A549 (cell line): Measurements from ENCODE around the gene NOSIP. TPM values are rescaled to one million over a fixed set of nuclear protein-coding genes. Genes with fewer than 3 reads are reported as not detected.
A peak's percentile ranks its signal among the peaks of the same experiment; 100 is the strongest.

Source experiments
- ATAC-seq, 2 experiments: fragments of 200-7000 bp in 1 of 2; fragments of >200 bp in 1 of 2; cut with Nextera tagmentation in 1 of 2; cut with Tn5 transposase in 1 of 2; 3 replicates each; pipeline versions ENCODE4 v1.8.0 to v1.9.1; 2018 to 2020; ENCODE audit warnings: mild to moderate bottlenecking in 1 of 2, moderate library complexity in 1 of 2
- CTCF ChIA-PET: fragments of 300-600 bp; sonication (Branson Sonifier 250); formaldehyde crosslinking; extraction: SDS; loops from one replicate; lab custom pipeline; 2021; ENCODE audit warnings: antibody characterized with exemption, inconsistent platforms; lab: Yijun Ruan, JAX
- POLR2A ChIA-PET: fragments of 350-600 bp; formaldehyde crosslinking; extraction: SDS; loops from one replicate; lab custom pipeline; 2021; ENCODE audit warnings: antibody characterized with exemption, inconsistent platforms; lab: Yijun Ruan, JAX
- DNase-seq, 2 experiments: peaks; one replicate each; pipeline versions ENCODE4 v3.0.0 to v3.0.0-alpha.2; 2011 to 2016; ENCODE audit warnings: low read depth in 1 of 2, low spot score in 1 of 2
- FAIRE-seq: peaks from 2 replicates; lab custom pipeline; 2011; peaks lifted over from hg19 to GRCh38; lab: Jason Lieb, UNC
- H3K27ac ChIP-seq, 2 experiments: fragments of >200 bp; sonication (Bioruptor Twin); formaldehyde crosslinking; 3 replicates each; pipeline ENCODE4 v1.5.1; 2016 to 2017
- H3K4me1 ChIP-seq: fragments of >200 bp; sonication (Bioruptor Twin); formaldehyde crosslinking; 3 replicates; pipeline ENCODE4 v1.6.1; 2016
- H3K4me2 ChIP-seq: fragments of >200 bp; sonication (Bioruptor Twin); formaldehyde crosslinking; 3 replicates; pipeline ENCODE4 v1.6.1; 2016
- H3K4me3 ChIP-seq: fragments of >200 bp; sonication (Bioruptor Twin); formaldehyde crosslinking; 3 replicates; pipeline ENCODE4 v1.5.1; 2016
- H3K9me3 ChIP-seq: fragments of >200 bp; sonication (Bioruptor Twin); formaldehyde crosslinking; 3 replicates; pipeline ENCODE4 v1.6.1; 2016
- BHLHE40 ChIP-seq: IDR thresholded peaks from 2 replicates; pipeline ENCODE4 v1.6.1; 2012; ENCODE audit warnings: low read depth, low read length, inconsistent platforms
- CHD2 ChIP-seq: fragments of 150-350 bp; IDR thresholded peaks from 2 replicates; pipeline ENCODE4 v1.6.1; 2014; ENCODE audit warnings: low read length; ENCODE audit not compliant: partially characterized antibody
- ESRRA ChIP-seq: fragments of 150-350 bp; IDR thresholded peaks from 2 replicates; pipeline ENCODE4 v1.6.1; 2014; ENCODE audit warnings: mild to moderate bottlenecking, low read length, borderline replicate concordance
- FOXS1 ChIP-seq: fragments of 250-450 bp; sonication (Bioruptor Pico); IDR thresholded peaks from 2 replicates; pipeline ENCODE4 v1.5.0; 2020; ENCODE audit warnings: mild to moderate bottlenecking, moderate library complexity
- GATA3 ChIP-seq: IDR thresholded peaks from 2 replicates; pipeline ENCODE4 v1.6.1; 2012; ENCODE audit warnings: borderline replicate concordance
- HDAC2 ChIP-seq: fragments of 200-600 bp; sonication (generic); IDR thresholded peaks from 2 replicates; pipeline ENCODE4 v1.6.1; 2016
- HOXB5 ChIP-seq: fragments of 250-450 bp; sonication (Bioruptor Pico); IDR thresholded peaks from 2 replicates; pipeline ENCODE4 v1.5.0; 2020; ENCODE audit warnings: mild to moderate bottlenecking, moderate library complexity
- JUN ChIP-seq, 2 experiments: fragments of >200 bp; sonication (Bioruptor Twin); formaldehyde crosslinking; IDR thresholded peaks; 2 replicates in 1 of 2; 3 replicates in 1 of 2; pipeline ENCODE4 v1.6.1; 2016 to 2017
- KDM5A ChIP-seq: fragments of 200-600 bp; sonication (generic); IDR thresholded peaks from 2 replicates; pipeline ENCODE4 v1.6.1; 2016; ENCODE audit warnings: antibody characterized with exemption, mild to moderate bottlenecking
- MAZ ChIP-seq: fragments of 150-350 bp; IDR thresholded peaks from 2 replicates; pipeline ENCODE4 v1.6.1; 2014; ENCODE audit warnings: antibody characterized with exemption, low read depth, low read length, borderline replicate concordance
- NPAS2 ChIP-seq: fragments of 250-450 bp; sonication (Bioruptor Pico); IDR thresholded peaks from 2 replicates; pipeline ENCODE4 v1.8.0; 2022; ENCODE audit warnings: mild to moderate bottlenecking, moderate library complexity, borderline replicate concordance
- NR3C1 ChIP-seq: fragments of >200 bp; sonication (Bioruptor Twin); formaldehyde crosslinking; IDR thresholded peaks from 3 replicates; pipeline ENCODE4 v1.6.1; 2017
- PHF8 ChIP-seq: fragments of 200-600 bp; sonication (generic); IDR thresholded peaks from 2 replicates; pipeline ENCODE4 v1.6.1; 2016; ENCODE audit warnings: low read depth, mild to moderate bottlenecking, antibody characterized with exemption, moderate library complexity, borderline replicate concordance
- RNF2 ChIP-seq: fragments of 200-600 bp; sonication (generic); IDR thresholded peaks from 2 replicates; pipeline ENCODE4 v1.6.1; 2016; ENCODE audit warnings: low read depth, mild to moderate bottlenecking, antibody characterized with exemption, moderate library complexity, borderline replicate concordance
- SREBF2 ChIP-seq: fragments of 450-650 bp; IDR thresholded peaks from 2 replicates; pipeline ENCODE4 v1.6.1; 2014; ENCODE audit warnings: mild to moderate bottlenecking, moderate library complexity
- ZFP36 ChIP-seq: fragments of 450-650 bp; IDR thresholded peaks from 2 replicates; pipeline ENCODE4 v1.6.1; 2014; ENCODE audit warnings: borderline replicate concordance; ENCODE audit not compliant: partially characterized antibody
- WGBS: methylation state at CpG from one replicate; pipeline ENCODE4 v1.1.6; 2017; ENCODE audit errors: missing lambda C conversion rate; 5-methylcytosine and 5-hydroxymethylcytosine counted together
- polyA plus RNA-seq, 4 experiments: library from polyadenylated mRNA; depleted of rRNA in 3 of 4; stranded (reverse); fragments of >200 nt; fragmentation: RNase III in 1 of 4; extraction: RNeasy Plus Mini Kit Qiagen cat#74134 plus additional on column Dnase treatment in 1 of 4; gene quantifications; 2 replicates in 3 of 4; 3 replicates in 1 of 4; pipeline ENCODE4 v1.2.3, GENCODE V29; 2011 to 2017
- TF ChIP-seq, protein P1 (sequence below): IDR thresholded peaks from 2 replicates; pipeline ENCODE4 v1.6.1; 2012; ENCODE audit warnings: low read depth, borderline replicate concordance
- TF ChIP-seq, protein P2 (sequence below): fragments of >200 bp; sonication (Bioruptor Twin); formaldehyde crosslinking; IDR thresholded peaks from 3 replicates; pipeline ENCODE4 v1.6.1; 2016
- TF ChIP-seq, protein P3 (sequence below): fragments of 250-450 bp; sonication (Bioruptor Pico); IDR thresholded peaks from 2 replicates; pipeline ENCODE4 v1.5.0; 2021; ENCODE audit warnings: mild to moderate bottlenecking, moderate library complexity, borderline replicate concordance
- TF ChIP-seq, protein P4 (sequence below): fragments of 250-450 bp; sonication (Bioruptor Pico); IDR thresholded peaks from 2 replicates; pipeline ENCODE4 v1.5.0; 2020; ENCODE audit warnings: low read depth, mild to moderate bottlenecking, moderate library complexity
- TF ChIP-seq, protein P5 (sequence below): fragments of 200-600 bp; sonication (generic); IDR thresholded peaks from 2 replicates; pipeline ENCODE4 v1.6.1; 2016; ENCODE audit warnings: antibody characterized with exemption, mild to moderate bottlenecking, moderate library complexity

The NOSIP gene
- polyA plus RNA-seq, 2 of the 4 experiments (the other 2 are of a cell fraction) = 49.0 to 101 TPM

DNA sequence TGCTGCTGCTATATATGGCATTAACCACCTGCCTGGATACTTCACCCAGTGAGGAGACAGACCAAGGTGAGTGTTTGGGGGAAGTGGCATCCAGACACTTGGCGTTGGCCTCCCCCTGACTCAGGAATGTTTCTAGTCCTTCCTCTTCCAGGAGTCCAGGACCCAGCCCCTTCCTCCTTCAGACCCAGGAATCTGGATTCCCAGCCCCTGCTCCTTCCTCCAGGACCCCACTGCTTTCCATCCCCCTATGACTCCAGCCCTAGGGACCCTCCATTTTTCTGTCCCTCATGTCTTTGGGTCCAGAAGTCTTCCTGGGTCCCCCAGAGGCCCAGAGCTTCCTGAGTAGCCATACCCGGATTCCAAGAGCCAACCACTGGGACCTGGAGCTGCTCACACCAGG, 2.9 kb upstream of the NOSIP start:
- no peak overlapping the region for H3K4me3 ChIP-seq
- no peak for TF ChIP-seq SREBF2
- no peak for TF ChIP-seq HDAC2
- TF ChIP-seq MAZ = no peak
- TF ChIP-seq HOXB5 (CRISPR knock-in tag) = no peak
- TF ChIP-seq, protein P1, sequence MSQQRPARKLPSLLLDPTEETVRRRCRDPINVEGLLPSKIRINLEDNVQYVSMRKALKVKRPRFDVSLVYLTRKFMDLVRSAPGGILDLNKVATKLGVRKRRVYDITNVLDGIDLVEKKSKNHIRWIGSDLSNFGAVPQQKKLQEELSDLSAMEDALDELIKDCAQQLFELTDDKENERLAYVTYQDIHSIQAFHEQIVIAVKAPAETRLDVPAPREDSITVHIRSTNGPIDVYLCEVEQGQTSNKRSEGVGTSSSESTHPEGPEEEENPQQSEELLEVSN = no peak
- no peak for TF ChIP-seq RNF2
- no peak for TF ChIP-seq NPAS2 (CRISPR knock-in tag)
- no peak for TF ChIP-seq KDM5A
- TF ChIP-seq BHLHE40 = no peak
- TF ChIP-seq FOXS1 (CRISPR knock-in tag) = no peak
- TF ChIP-seq, protein P2, sequence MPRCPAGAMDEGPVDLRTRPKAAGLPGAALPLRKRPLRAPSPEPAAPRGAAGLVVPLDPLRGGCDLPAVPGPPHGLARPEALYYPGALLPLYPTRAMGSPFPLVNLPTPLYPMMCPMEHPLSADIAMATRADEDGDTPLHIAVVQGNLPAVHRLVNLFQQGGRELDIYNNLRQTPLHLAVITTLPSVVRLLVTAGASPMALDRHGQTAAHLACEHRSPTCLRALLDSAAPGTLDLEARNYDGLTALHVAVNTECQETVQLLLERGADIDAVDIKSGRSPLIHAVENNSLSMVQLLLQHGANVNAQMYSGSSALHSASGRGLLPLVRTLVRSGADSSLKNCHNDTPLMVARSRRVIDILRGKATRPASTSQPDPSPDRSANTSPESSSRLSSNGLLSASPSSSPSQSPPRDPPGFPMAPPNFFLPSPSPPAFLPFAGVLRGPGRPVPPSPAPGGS = no peak
- no peak for TF ChIP-seq JUN (IDR thresholded peaks at IDR 0.05)
- TF ChIP-seq, protein P3, sequence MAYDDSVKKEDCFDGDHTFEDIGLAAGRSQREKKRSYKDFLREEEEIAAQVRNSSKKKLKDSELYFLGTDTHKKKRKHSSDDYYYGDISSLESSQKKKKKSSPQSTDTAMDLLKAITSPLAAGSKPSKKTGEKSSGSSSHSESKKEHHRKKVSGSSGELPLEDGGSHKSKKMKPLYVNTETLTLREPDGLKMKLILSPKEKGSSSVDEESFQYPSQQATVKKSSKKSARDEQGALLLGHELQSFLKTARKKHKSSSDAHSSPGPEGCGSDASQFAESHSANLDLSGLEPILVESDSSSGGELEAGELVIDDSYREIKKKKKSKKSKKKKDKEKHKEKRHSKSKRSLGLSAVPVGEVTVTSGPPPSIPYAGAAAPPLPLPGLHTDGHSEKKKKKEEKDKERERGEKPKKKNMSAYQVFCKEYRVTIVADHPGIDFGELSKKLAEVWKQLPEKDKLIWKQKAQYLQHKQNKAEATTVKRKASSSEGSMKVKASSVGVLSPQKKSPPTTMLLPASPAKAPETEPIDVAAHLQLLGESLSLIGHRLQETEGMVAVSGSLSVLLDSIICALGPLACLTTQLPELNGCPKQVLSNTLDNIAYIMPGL (CRISPR knock-in tag) = no peak
- TF ChIP-seq, all 56 proteins: peak for 0
- H3K9me3 ChIP-seq = no peaks in the 10 kb centered on the region
- 12% methylated on average over 2 of the region's 2 CpGs for WGBS
- H3K4me1 ChIP-seq = peaks cover 8% of the 10 kb centered on the region; the same call in 2 of the 3 replicates
- 0 out of 6 replicates have a peak overlapping the region, but pooled peaks of 1 of the 2 experiments have one; percentile 15 for H3K27ac ChIP-seq
- no peak overlapping the region for H3K4me2 ChIP-seq
- ChIA-PET CTCF (interaction anchor here (0.6 to 16.1 kb wide), 5 partner anchors 10 to 110 kb away, joined by 3 to 426 read pairs (median 3); no protein-coding TSS in a partner anchor), POLR2A (interaction anchor here (0.5 kb wide), 1 partner anchor 65 kb away, joined by 5 read pairs; no protein-coding TSS in a partner anchor)
- no peak for DNase-seq
- no peak for FAIRE-seq
- no peak for ATAC-seq

DNA sequence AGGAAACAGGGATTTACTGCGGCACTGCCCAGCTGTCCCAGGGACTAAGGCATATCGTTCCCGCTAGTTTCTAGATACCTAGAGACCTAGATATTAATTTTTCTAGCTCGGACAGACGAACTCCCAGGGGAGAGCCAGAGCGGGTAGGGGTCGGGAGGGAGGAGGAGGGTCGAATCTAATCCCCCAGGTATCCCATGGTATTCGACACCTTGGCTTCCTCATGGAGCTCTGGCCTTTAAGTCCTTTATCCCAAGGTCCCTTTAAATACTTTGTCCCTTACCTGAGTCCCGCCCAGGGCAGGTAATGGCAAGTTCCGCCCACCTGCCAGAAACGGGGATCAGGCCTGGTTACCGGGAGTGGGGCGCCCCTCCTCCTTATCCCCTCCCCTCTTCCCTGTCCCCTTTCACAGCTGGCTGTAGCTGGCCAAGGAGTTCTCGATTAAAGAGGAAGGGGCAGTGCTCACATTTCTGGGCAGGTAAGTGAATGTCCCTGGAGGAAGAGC, 702 bp upstream of the NOSIP start, which contains the start of gene PRRG2:
PRRG2 (plus strand) TSS at position 310 of the 502 bp plus-strand sequence. CDS start 1,904 bp downstream, outside the sequence.
- 0 out of 2 replicates have a peak, but pooled peaks have one; percentile 9 for TF ChIP-seq HDAC2
- TF ChIP-seq GATA3 = no peak
- ATAC-seq (no peak), FAIRE-seq (no peak), DNase-seq (no peak)
- Histone ChIP-seq H3K27ac (peak within 1 kb of the TSS; percentile 68 to 88), H3K4me2 (peak within 1 kb of the TSS; percentile 80), H3K4me1 (peaks cover 8% of the 10 kb centered on the region; the same call in 2 of the 3 replicates), H3K4me3 (peak within 1 kb of the TSS; percentile 63), H3K9me3 (no peaks in the 10 kb centered on the region)
- WGBS = 47% methylated on average over 14 of the region's 15 CpGs
- CTCF ChIA-PET = interaction anchor here (0.8 to 16.1 kb wide), 15 partner anchors 10 to 136 kb away, joined by 3 to 426 read pairs (median 4); partner anchors contain the start of genes FLT3LG and PRR12
- POLR2A ChIA-PET = interaction anchor here (0.7 to 2.8 kb wide), 13 partner anchors 9 to 128 kb away, joined by 3 to 30 read pairs (median 5); partner anchors contain the start of genes ALDH16A1, RPS11, RRAS and SCAF1

DNA sequence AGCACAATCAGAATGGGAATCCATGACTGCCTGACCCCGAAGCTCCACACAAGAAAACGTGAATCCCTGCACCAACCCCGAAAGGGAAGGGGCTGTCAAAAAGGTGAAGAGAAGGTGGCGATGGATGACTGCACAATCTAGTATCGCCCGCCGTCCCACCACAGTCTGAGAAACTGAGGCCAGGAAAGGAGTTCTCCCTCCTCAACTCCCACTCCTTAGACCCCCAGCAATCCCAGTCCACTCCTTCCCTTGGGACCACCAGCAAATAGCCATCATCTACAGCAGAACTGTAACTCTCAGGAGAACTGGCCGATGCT, 451 bp downstream of the NOSIP start:
- ChIA-PET POLR2A (interaction anchor here (0.7 to 2.8 kb wide), 11 partner anchors 10 to 127 kb away, joined by 3 to 30 read pairs (median 5); partner anchors contain the start of genes ALDH16A1, RPS11, RRAS and SCAF1), CTCF (interaction anchor here (0.7 to 16.1 kb wide), 12 partner anchors 9 to 135 kb away, joined by 3 to 426 read pairs (median 6); partner anchors contain the start of gene PRR12)
- Histone ChIP-seq H3K4me1 (peaks cover 8% of the 10 kb centered on the region; the same call in 2 of the 3 replicates), H3K9me3 (no peaks in the 10 kb centered on the region), H3K4me3 (peak overlapping the region; percentile 63), H3K27ac (peak overlapping the region; percentile 68 to 88), H3K4me2 (peak overlapping the region; percentile 80)
- ATAC-seq = peak; percentile 6 to 12; a peak in 4 of 6 replicates
- DNase-seq = no peak
- FAIRE-seq = no peak
- WGBS = 7% methylated on average over 8 of the region's 8 CpGs
- TF ChIP-seq HOXB5 (CRISPR knock-in tag) (no peak), ESRRA (no peak), PHF8 (no peak), CHD2 (no peak), HDAC2 (no peak), NR3C1 (no peak), ZFP36 (no peak)
- TF ChIP-seq, protein P3 (CRISPR knock-in tag) = no peak
- TF ChIP-seq, protein P4, sequence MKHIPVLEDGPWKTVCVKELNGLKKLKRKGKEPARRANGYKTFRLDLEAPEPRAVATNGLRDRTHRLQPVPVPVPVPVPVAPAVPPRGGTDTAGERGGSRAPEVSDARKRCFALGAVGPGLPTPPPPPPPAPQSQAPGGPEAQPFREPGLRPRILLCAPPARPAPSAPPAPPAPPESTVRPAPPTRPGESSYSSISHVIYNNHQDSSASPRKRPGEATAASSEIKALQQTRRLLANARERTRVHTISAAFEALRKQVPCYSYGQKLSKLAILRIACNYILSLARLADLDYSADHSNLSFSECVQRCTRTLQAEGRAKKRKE (CRISPR knock-in tag) = no peak
- TF ChIP-seq, protein P5, sequence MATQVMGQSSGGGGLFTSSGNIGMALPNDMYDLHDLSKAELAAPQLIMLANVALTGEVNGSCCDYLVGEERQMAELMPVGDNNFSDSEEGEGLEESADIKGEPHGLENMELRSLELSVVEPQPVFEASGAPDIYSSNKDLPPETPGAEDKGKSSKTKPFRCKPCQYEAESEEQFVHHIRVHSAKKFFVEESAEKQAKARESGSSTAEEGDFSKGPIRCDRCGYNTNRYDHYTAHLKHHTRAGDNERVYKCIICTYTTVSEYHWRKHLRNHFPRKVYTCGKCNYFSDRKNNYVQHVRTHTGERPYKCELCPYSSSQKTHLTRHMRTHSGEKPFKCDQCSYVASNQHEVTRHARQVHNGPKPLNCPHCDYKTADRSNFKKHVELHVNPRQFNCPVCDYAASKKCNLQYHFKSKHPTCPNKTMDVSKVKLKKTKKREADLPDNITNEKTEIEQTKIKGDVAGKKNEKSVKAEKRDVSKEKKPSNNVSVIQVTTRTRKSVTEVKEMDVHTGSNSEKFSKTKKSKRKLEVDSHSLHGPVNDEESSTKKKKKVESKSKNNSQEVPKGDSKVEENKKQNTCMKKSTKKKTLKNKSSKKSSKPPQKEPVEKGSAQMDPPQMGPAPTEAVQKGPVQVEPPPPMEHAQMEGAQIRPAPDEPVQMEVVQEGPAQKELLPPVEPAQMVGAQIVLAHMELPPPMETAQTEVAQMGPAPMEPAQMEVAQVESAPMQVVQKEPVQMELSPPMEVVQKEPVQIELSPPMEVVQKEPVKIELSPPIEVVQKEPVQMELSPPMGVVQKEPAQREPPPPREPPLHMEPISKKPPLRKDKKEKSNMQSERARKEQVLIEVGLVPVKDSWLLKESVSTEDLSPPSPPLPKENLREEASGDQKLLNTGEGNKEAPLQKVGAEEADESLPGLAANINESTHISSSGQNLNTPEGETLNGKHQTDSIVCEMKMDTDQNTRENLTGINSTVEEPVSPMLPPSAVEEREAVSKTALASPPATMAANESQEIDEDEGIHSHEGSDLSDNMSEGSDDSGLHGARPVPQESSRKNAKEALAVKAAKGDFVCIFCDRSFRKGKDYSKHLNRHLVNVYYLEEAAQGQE = no peak
